HepG2 (cell line): ENCODE data around the gene SLC45A2. TPM values are rescaled to one million over a fixed set of nuclear protein-coding genes. Genes with fewer than 3 reads are reported as not detected.
A peak's percentile ranks its signal among the peaks of the same experiment; 100 is the strongest.

ENCODE experiments used
- AFF4 ChIP-seq: sonication (generic); formaldehyde crosslinking; IDR thresholded peaks from 2 replicates; pipeline ENCODE4 v1.4.0; 2020; ENCODE audit warnings: missing genetic modification reagents
- ATF5 ChIP-seq: sonication (generic); formaldehyde crosslinking; IDR thresholded peaks from 2 replicates; pipeline ENCODE4 v1.4.0; 2020; ENCODE audit warnings: mild to moderate bottlenecking, low read depth, missing genetic modification reagents
- CTCF ChIP-seq: sonication (generic); formaldehyde crosslinking; IDR thresholded peaks from 2 replicates; pipeline ENCODE4 v1.5.0; 2020; ENCODE audit warnings: mild to moderate bottlenecking, missing genetic modification reagents, moderate library complexity
- EED ChIP-seq: sonication (generic); formaldehyde crosslinking; IDR thresholded peaks from 2 replicates; pipeline ENCODE4 v1.5.0; 2020; ENCODE audit warnings: mild to moderate bottlenecking, missing genetic modification reagents
- FOXO1 ChIP-seq: sonication (generic); formaldehyde crosslinking; IDR thresholded peaks from 2 replicates; pipeline ENCODE4 v1.4.0; 2020; ENCODE audit warnings: missing genetic modification reagents
- MYC ChIP-seq: sonication (generic); formaldehyde crosslinking; IDR thresholded peaks from 2 replicates; pipeline ENCODE4 v1.9.0; 2021; ENCODE audit warnings: missing genetic modification reagents, borderline replicate concordance
- PAWR ChIP-seq: sonication (generic); formaldehyde crosslinking; IDR thresholded peaks from 2 replicates; pipeline ENCODE4 v1.4.0; 2020; ENCODE audit warnings: missing genetic modification reagents, mild to moderate bottlenecking, borderline replicate concordance
- RBM39 ChIP-seq: fragments of 200-400 bp; formaldehyde crosslinking; IDR thresholded peaks from one replicate; pipeline ENCODE4 v1.6.1; 2018; ENCODE audit warnings: antibody characterized with exemption, mild to moderate bottlenecking, low read depth, low read length; ENCODE audit not compliant: poor library complexity, severe bottlenecking
- SAP130 ChIP-seq: IDR thresholded peaks from 2 replicates; pipeline ENCODE4 v1.6.1; 2016; ENCODE audit warnings: low read depth
- SIX4 ChIP-seq: sonication (generic); formaldehyde crosslinking; IDR thresholded peaks from 2 replicates; pipeline ENCODE4 v1.4.0; 2020; ENCODE audit warnings: missing genetic modification reagents
- SOX6 ChIP-seq, 2 experiments: fragments of 450-650 bp in 1 of 2; sonication (generic) in 1 of 2; formaldehyde crosslinking in 1 of 2; IDR thresholded peaks; 2 replicates each; pipeline versions ENCODE4 v1.4.0 to v1.6.1; 2017 to 2020; ENCODE audit warnings: antibody characterized with exemption in 1 of 2, mild to moderate bottlenecking in 1 of 2, missing genetic modification reagents in 1 of 2
- SPEN ChIP-seq: sonication (generic); formaldehyde crosslinking; IDR thresholded peaks from 2 replicates; pipeline ENCODE4 v1.5.1; 2020; ENCODE audit warnings: low read depth, mild to moderate bottlenecking, missing genetic modification reagents
- THAP11 ChIP-seq: IDR thresholded peaks from 2 replicates; pipeline ENCODE4 v1.6.1; 2016; ENCODE audit warnings: missing biosample characterization, missing genetic modification reagents
- XBP1 ChIP-seq: sonication (generic); formaldehyde crosslinking; IDR thresholded peaks from 2 replicates; pipeline ENCODE4 v1.5.0; 2020; ENCODE audit warnings: missing genetic modification reagents
- ZNF10 ChIP-seq: sonication (generic); formaldehyde crosslinking; IDR thresholded peaks from 2 replicates; pipeline ENCODE4 v1.4.0; 2020; ENCODE audit warnings: mild to moderate bottlenecking, low read depth, missing genetic modification reagents, borderline replicate concordance
- ZNF124 ChIP-seq: sonication (generic); formaldehyde crosslinking; IDR thresholded peaks from 2 replicates; pipeline ENCODE4 v1.4.0; 2020; ENCODE audit warnings: missing genetic modification reagents
- ZNF468 ChIP-seq: sonication (generic); formaldehyde crosslinking; IDR thresholded peaks from 2 replicates; pipeline ENCODE4 v1.8.0; 2022; ENCODE audit warnings: mild to moderate bottlenecking, moderate library complexity, missing genetic modification reagents
- ZNF891 ChIP-seq: sonication (generic); formaldehyde crosslinking; IDR thresholded peaks from 2 replicates; pipeline ENCODE4 v1.5.0; 2020; ENCODE audit warnings: mild to moderate bottlenecking, missing genetic modification reagents
- ZXDC ChIP-seq: sonication (generic); formaldehyde crosslinking; IDR thresholded peaks from 2 replicates; pipeline ENCODE4 v1.5.0; 2020; ENCODE audit warnings: mild to moderate bottlenecking, missing genetic modification reagents
- polyA plus RNA-seq, 8 experiments: library from polyadenylated mRNA; depleted of rRNA in 3 of 8; stranded (reverse) in 7 of 8; unstranded in 1 of 8; fragments of >200 nt; fragmentation: Illumina TruSeq in 4 of 8; extraction: Trizol in 4 of 8; gene quantifications; 2 replicates each; pipeline versions ENCODE4 v1.2.1 to v1.2.3, GENCODE V29; 2011 to 2016; ENCODE audit warnings: low read depth in 4 of 8, missing spikeins in 1 of 8, mixed read lengths in 1 of 8; ENCODE audit not compliant: insufficient read depth in 1 of 8
- total RNA-seq, 5 experiments: library from RNA; depleted of rRNA; stranded (reverse); fragments of >200 nt; fragmentation: Illumina TruSeq; extraction: Trizol; gene quantifications; 2 replicates each; pipeline ENCODE4 v1.2.3, GENCODE V29; 2016; ENCODE audit warnings: low read depth in 1 of 5

The SLC45A2 gene
- total and polyA plus RNA-seq, 2 of the 13 experiments (the other 11 are each of a cell fraction or from before 2014, with no cell fraction given) = 0.22 to 0.24 TPM

- TF ChIP-seq SOX6 (IDR thresholded peaks at IDR 0.05) (no peak), SOX6 (CRISPR knock-in tag; IDR thresholded peaks at IDR 0.05) (peak; percentile 80), EED (0 out of 2 replicates have a peak, but pooled peaks have one; percentile 52), ZNF468 (CRISPR knock-in tag) (peak; percentile 96), ZNF10 (no peak), SPEN (CRISPR knock-in tag) (peak; percentile 74), ZXDC (CRISPR knock-in tag) (peak; percentile 73; the same call in 1 of the 2 replicates), AFF4 (CRISPR knock-in tag) (no peak), MYC (CRISPR knock-in tag) (peak; percentile 80), FOXO1 (CRISPR knock-in tag) (no peak; the same call in 1 of the 2 replicates), PAWR (CRISPR knock-in tag) (no peak), CTCF (CRISPR knock-in tag) (peak; percentile 39), RBM39 (peak; percentile 90), THAP11 (CRISPR knock-in tag) (peak; percentile 75), SAP130 (CRISPR knock-in tag) (peak; percentile 71), XBP1 (no peak), ZNF891 (CRISPR knock-in tag) (peak; percentile 81; the same call in 1 of the 2 replicates), ZNF124 (peak; percentile 87; the same call in 1 of the 2 replicates), SIX4 (CRISPR knock-in tag) (peak; percentile 37; the same call in 1 of the 2 replicates), ATF5 (CRISPR knock-in tag) (peak; percentile 40; the same call in 1 of the 2 replicates)
Measured at GRCh38 chr5:34007621-34008600, 23.4 kb upstream of the SLC45A2 start, which contains the start of gene AMACR (continued).
